MM.1S (cell line): ENCODE measurements around the gene ERCC1.

Source experiments
- DNase-seq: peaks from one replicate; pipeline ENCODE4 v3.0.0-alpha.2; 2015
- H2AFZ ChIP-seq: fragments of 300-600 bp; sonication (generic); 2 replicates; pipeline ENCODE4 v1.6.0; 2016; ENCODE audit warnings: antibody characterized with exemption, low read length
- H3F3A ChIP-seq: fragments of 300-600 bp; sonication (generic); 2 replicates; pipeline ENCODE4 v1.6.1; 2016; ENCODE audit warnings: mild to moderate bottlenecking, antibody characterized with exemption, low read length, moderate library complexity, mixed read lengths; ENCODE audit not compliant: insufficient read depth
- H3K27ac ChIP-seq: fragments of 300-600 bp; sonication (generic); 2 replicates; pipeline ENCODE4 v1.5.1; 2016; ENCODE audit warnings: mild to moderate bottlenecking, low read length
- H3K27me3 ChIP-seq: fragments of 300-600 bp; sonication (generic); replicated peaks from 2 replicates; pipeline ENCODE4 v1.6.0; 2016; ENCODE audit warnings: low read length; ENCODE audit not compliant: insufficient read depth
- H3K36me3 ChIP-seq: fragments of 300-600 bp; sonication (generic); replicated peaks from 2 replicates; pipeline ENCODE4 v1.6.1; 2016; ENCODE audit warnings: mild to moderate bottlenecking, low read length, mixed read lengths; ENCODE audit not compliant: insufficient read depth
- H3K4me1 ChIP-seq: fragments of 300-600 bp; sonication (generic); 2 replicates; pipeline ENCODE4 v1.6.1; 2016; ENCODE audit warnings: low read length, mixed read lengths
- H3K4me2 ChIP-seq: fragments of 300-600 bp; sonication (generic); 2 replicates; pipeline ENCODE4 v1.6.0; 2016; ENCODE audit warnings: low read depth, low read length
- H3K4me3 ChIP-seq: fragments of 300-600 bp; sonication (generic); 2 replicates; pipeline ENCODE4 v1.5.1; 2016; ENCODE audit warnings: low read length, mixed read lengths
- H3K79me2 ChIP-seq: fragments of 300-600 bp; sonication (generic); 2 replicates; pipeline ENCODE4 v1.6.1; 2016; ENCODE audit warnings: mixed run types, low read length, mixed read lengths
- H3K9ac ChIP-seq: fragments of 300-600 bp; sonication (generic); 2 replicates; pipeline ENCODE4 v1.6.1; 2016; ENCODE audit warnings: low read length, mixed read lengths
- H3K9me2 ChIP-seq: fragments of 300-600 bp; sonication (generic); replicated peaks from 2 replicates; pipeline ENCODE4 v1.6.1; 2016; ENCODE audit warnings: mild to moderate bottlenecking, low read length, mixed read lengths; ENCODE audit not compliant: insufficient read depth
- H3K9me3 ChIP-seq: fragments of 300-600 bp; sonication (generic); replicated peaks from 2 replicates; pipeline ENCODE4 v1.6.1; 2016; ENCODE audit warnings: mild to moderate bottlenecking, low read length, mixed read lengths; ENCODE audit not compliant: insufficient read depth
- H4K20me1 ChIP-seq: fragments of 300-600 bp; sonication (generic); 2 replicates; pipeline ENCODE4 v1.6.1; 2016; ENCODE audit warnings: mild to moderate bottlenecking, low read length, moderate library complexity, mixed read lengths; ENCODE audit not compliant: insufficient read depth
- CTCF ChIP-seq: fragments of 300-600 bp; sonication (generic); IDR thresholded peaks from 2 replicates; pipeline ENCODE4 v1.5.1; 2016; ENCODE audit warnings: antibody characterized with exemption, low read length, mixed read lengths
- EZH2 ChIP-seq: fragments of 300-600 bp; sonication (generic); optimal IDR thresholded peaks from 2 replicates; pipeline ENCODE3; 2017; ENCODE audit warnings: low read depth, mild to moderate bottlenecking, antibody characterized with exemption, low read length, mixed read lengths
- EZH2phosphoT487 ChIP-seq: fragments of 300-600 bp; sonication (generic); IDR thresholded peaks from 2 replicates; pipeline ENCODE4 v1.6.1; 2018; ENCODE audit warnings: antibody characterized with exemption, low read length

The ERCC1 gene

GRCh38 chr19:45464852-45465441 lies 41.2 kb upstream of the ERCC1 start:
- no peak overlapping the region for H3K9ac ChIP-seq

GRCh38 chr19:45464274-45464673 lies 40.6 kb upstream of the ERCC1 start:
- Histone ChIP-seq H3K4me2 (no peak overlapping the region), H3K9me3 (no peaks in the 10 kb centered on the region), H4K20me1 (no peaks in the 10 kb centered on the region), H3K27me3 (peaks cover 6% of the 10 kb centered on the region), H3F3A (peaks cover 9% of the 10 kb centered on the region; the same call in 1 of the 2 replicates), H3K9me2 (no peaks in the 10 kb centered on the region), H2AFZ (no peak overlapping the region), H3K4me3 (no peak overlapping the region), H3K36me3 (no peaks in the 10 kb centered on the region), H3K27ac (no peak overlapping the region), H3K79me2 (no peaks in the 10 kb centered on the region), H3K4me1 (no peaks in the 10 kb centered on the region), H3K9ac (no peak overlapping the region)
- no peak for DNase-seq
- TF ChIP-seq EZH2phosphoT487: no peak
- TF ChIP-seq CTCF: no peak
- no peak for TF ChIP-seq EZH2

More at GRCh38 chr19:45464852-45465441, 41.2 kb upstream of the ERCC1 start:
- Histone ChIP-seq H3K4me1 (no peaks in the 10 kb centered on the region), H3K27me3 (peaks cover 6% of the 10 kb centered on the region), H3K4me3 (no peak overlapping the region), H3K36me3 (no peaks in the 10 kb centered on the region), H3K9me2 (no peaks in the 10 kb centered on the region), H3F3A (peaks cover 14% of the 10 kb centered on the region; the same call in 1 of the 2 replicates), H2AFZ (no peak overlapping the region), H4K20me1 (no peaks in the 10 kb centered on the region), H3K9me3 (no peaks in the 10 kb centered on the region), H3K4me2 (no peak overlapping the region), H3K27ac (no peak overlapping the region), H3K79me2 (no peaks in the 10 kb centered on the region)
- no peak for DNase-seq
- TF ChIP-seq CTCF (no peak), EZH2phosphoT487 (no peak), EZH2 (no peak)

GRCh38 chr19:45463241-45463640 lies 39.5 kb upstream of the ERCC1 start:
- Histone ChIP-seq H3K4me1 (no peaks in the 10 kb centered on the region), H3K9me3 (no peaks in the 10 kb centered on the region), H3K27me3 (peaks cover 6% of the 10 kb centered on the region), H3K27ac (no peak overlapping the region), H2AFZ (no peak overlapping the region), H3K4me2 (no peak overlapping the region), H3K9ac (no peak overlapping the region), H4K20me1 (no peaks in the 10 kb centered on the region), H3K79me2 (no peaks in the 10 kb centered on the region), H3F3A (0 out of 2 replicates have a peak, but pooled peaks cover 3% of the 10 kb centered on the region), H3K36me3 (no peaks in the 10 kb centered on the region), H3K9me2 (no peaks in the 10 kb centered on the region), H3K4me3 (no peak overlapping the region)
- DNase-seq: no peak
- TF ChIP-seq CTCF (no peak), EZH2 (no peak), EZH2phosphoT487 (no peak)
